Activated CD4-positive, alpha-beta T cell treated with anti-CD3 and anti-CD28 coated beads for 4 hours (primary cell): ENCODE measurements around the gene RSPO1.
A peak's percentile ranks its signal among the peaks of the same experiment; 100 is the strongest.
"Not testable (repeated sequence)": the region's sequence is repeated elsewhere in the genome, so short reads cannot be mapped to it uniquely, and the experiment has no call there.

Source experiments
- DNase-seq, 2 donors: peaks; one replicate each; pipeline ENCODE4 v3.0.0-alpha.2; 2020

RSPO1 gene

DNA sequence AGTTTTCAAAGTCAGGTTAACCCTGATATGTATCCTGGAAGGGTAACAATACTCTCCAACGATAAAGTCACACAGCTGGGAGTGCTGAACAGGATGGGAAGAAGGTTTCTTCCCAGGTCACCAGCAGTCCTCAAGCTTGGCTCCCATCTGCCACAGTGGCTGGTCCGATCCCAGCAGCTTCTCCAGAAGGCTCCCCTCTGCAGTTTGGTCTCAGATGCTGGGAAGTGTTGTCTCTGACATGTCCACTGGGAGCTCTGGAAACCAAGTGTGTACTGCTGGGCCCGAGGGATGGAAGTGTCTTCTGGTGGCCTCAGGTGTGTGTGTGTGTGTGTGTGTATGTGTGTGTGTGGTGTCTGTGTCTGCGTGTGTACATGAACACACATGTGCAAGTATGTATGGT is 22.5 kb downstream of the RSPO1 start:
- DNase-seq, result no peak

DNA sequence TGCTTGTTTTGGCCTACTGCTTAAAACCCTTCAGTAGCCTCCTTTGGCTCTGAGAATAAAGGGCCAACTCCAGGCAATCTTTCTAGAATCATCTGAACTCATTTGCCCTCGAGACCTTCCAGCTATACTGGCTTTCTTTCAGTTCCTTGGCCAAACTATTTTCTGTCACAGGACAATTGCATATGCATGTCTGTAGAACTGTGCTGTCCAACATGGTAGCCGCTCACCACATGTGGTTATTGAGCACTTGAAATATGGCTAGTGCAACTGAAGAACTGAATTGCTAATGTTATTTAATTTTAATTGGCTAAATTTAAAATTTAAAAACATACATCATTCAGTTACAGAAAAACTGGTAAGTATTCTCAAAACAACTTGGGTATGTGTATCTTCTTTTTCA is 24.7 kb downstream of the RSPO1 start:
- DNase-seq, result no peak

DNA sequence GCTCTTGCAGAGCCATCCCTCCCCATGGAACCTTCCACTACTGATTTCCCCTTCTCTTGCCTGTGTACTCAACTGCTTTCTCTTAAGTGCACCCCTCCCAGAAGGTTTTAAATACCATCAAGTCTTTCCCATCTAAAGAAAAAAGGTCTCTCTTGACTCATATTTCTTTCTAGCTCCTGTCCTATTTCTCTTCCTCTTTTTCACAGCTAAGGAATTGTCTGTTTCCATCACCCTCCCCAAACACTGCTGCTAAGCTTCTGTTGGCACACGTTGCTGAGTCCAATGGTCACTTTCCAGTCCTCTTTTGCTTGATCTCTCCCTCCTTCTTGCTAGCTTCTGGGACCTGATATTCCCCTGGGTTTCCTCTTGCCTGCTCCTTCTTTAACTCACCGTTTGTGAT is 25.7 kb downstream of the RSPO1 start:
- DNase-seq, result no peak

DNA sequence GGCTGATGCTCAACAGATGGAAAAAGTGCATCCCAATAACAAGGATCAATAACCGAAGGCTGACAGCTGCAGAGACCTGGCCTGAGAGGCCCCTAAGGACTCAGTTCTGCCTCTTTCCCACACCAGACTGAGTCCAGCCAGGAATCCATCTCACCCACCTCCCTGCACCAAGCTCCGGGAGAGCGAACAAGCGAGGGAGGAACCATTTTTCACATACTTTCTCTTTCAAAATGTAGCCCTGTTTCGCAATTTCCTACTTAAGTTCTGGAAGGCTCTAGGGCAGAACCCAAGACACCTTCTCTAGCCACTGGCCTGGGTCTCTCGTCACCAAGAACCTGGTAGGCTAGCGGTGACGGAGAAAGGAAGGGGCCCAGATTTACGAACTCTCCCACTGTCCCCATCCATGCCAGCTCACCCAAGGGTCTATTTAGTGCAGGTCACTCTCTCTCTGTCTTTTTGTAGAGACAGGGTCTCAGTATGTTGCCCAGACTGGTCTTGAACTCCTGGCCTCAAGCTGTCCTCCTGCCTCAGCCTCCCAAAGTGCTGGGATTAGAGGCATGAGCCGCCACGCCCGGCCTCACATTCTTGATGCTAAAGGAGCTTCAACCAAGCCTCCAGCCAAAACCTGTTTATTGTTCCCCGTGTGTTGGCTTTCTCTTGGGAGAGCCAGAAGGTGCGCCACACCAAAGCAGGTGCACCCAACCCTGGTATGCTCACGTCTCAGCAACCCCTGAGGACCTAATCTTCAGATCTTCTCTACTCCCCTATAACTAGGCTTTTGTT is 28.0 kb downstream of the RSPO1 start:
- no peak for DNase-seq

DNA sequence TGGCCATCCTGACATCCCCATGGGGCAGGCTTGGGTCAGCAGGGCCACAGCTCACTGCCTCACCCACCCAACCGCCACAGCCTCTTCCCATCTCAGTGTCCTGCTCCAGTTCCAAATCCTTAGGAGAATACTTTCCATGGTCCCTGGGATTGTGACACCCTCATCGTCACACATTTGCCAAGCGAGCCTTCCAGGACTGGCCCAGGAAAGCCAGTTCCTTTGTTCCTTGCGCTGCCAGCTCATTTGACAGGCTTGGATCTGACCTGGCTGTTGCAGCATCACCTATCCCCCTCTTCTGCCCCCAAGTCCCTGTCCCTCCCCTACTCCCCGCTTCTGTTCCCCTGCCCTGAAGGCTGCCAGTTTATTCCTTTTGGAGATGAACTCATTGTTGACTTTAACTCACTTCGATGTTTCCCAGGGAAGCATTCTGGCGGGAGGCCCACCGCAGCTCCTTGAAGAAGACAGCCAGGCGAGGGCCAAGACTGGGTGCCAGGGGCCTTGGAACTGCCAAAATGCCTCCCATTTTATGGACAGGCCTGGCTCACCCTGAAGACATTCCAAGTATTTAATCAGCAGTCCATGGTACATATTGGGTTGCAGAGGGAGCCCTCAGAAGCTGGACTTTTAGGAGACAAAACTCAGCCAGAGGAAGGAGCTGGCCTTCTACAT is 28.8 kb downstream of the RSPO1 start:
- no peak for DNase-seq

DNA sequence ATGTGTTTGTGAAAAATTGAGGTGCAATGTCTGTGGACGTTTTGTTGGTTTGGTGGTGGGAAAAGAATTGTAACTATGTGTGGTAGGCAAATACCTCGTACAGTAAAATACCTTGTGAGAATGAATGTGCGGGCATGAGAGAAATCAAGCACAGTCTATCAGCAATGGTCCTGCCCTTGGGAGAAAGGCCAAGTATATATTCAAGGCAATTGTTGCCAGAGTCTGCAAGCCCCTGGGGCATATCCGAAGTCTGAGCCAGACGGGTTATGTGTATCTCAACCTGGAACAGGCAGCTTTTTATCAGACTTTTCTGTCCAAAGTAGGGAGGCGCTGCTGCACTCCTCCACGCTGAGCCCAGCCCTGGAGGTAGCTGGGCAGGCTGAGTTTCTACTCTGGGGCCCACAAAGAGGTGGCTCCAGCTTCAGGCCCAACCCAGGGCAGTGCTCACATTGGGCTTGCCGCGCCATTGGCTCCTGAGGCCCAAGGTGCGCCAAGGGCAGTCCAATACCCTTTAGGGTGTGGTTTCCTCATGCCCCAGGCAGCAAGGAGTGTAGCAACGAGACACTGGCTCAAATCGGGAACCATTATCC is 29.5 kb downstream of the RSPO1 start:
- DNase-seq, result no peak

DNA sequence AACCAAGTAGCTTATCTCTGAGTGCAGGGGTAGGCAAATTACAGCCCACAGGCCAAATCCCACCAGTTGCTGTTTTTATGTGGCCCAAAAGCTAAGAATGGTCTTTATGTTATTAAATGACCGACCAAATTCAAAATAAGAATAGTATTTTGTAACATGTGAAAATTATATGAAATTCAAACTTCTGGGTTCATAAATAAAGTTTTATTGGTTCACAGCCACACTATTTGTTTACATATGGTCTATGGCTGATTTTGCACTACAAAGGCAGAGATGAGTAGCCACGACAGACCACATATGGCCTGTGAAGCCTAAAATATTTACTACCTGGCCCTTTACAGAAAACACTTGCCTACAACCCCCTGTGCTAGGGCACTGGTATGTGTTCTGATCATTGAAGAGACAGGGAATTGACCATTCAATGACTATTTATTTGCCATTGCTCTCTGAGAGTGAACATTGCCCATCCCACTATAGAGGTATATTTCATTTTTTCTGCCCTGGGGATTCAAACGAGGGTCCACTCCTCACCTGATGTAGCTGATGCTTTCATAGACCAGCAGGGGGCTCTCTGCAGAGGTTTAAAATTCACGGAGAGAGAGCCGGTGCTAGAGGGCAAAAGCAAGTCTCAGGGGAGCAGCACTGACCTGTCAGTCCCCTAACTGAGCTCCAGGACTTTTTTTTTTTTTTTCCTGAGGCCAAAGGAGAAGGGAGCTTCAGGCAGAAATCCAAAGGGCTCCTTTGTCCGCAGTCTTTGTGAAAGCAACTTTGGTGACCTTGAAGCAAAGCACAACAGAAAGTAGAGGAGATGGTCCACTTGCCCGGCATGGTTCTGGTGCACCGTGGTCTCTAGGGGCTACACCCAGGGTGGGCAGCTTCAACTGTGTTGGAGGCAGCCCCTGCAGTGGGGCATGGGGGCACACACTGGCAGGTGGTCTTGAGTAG is 31.7 kb downstream of the RSPO1 start:
- peak; percentile 27 to 38 for DNase-seq

DNA sequence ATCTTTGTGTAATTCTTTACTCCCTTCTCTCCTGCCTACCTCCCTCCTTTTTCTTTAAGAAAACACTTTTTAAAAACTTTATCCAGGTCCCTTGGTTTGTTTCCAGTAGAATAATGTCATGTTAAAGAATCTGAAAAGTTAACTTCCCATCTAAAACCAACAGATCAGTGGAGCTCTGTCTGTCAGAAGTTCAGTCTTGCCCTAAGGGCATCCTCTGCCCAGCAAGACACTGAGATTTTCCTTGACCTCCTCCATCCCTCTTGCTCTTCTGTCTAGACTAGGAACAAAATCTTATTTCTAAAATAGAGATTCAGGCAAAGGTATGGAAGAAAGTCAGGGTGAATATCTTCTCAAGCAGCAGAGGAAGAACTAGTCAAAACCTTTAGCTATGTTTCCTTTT is 33.3 kb downstream of the RSPO1 start:
- no peak for DNase-seq

DNA sequence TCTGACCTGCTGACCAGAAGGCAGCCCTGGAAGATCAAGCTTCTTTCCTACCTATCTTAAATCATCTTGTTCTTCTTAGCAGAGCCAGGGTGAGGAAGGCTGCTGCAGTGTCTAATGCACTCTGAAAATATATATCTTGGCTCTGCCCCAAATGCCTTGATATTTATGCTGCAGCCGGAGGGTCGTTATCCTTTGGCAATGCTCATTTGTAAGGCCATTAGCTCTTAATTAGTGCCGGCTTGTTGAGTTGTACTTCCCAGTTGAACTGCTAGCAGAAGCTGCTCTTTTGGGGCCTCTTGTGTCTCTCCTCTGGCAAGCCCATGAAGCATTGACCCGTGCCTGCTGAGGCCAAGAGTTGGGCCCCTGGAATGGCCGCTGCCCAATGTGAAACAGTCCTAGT is 34.8 kb downstream of the RSPO1 start:
- DNase-seq, result no peak

DNA sequence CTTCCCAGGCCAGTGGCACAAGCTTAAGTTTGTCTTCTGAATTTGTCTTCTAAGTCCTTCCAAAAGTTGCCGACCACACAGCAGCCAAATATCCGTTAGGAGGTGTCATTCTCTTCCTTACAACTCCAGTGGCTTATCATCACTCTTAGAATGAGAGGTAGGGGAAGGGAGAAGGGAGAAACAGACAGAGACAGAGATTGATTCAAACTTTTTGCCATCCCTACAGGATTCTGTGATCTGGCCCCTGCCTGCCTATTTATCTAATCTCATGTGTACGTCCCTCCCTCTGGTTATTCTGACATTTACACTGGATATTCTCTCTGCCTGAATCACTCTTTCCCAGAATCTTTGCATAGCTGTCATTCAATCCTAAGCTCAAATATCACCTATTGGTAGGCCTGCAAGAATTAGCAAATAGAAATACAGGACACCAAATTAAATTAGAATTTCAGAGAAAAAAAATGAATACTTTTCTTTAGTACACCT is 38.5 kb downstream of the RSPO1 start:
- DNase-seq, result no peak

DNA sequence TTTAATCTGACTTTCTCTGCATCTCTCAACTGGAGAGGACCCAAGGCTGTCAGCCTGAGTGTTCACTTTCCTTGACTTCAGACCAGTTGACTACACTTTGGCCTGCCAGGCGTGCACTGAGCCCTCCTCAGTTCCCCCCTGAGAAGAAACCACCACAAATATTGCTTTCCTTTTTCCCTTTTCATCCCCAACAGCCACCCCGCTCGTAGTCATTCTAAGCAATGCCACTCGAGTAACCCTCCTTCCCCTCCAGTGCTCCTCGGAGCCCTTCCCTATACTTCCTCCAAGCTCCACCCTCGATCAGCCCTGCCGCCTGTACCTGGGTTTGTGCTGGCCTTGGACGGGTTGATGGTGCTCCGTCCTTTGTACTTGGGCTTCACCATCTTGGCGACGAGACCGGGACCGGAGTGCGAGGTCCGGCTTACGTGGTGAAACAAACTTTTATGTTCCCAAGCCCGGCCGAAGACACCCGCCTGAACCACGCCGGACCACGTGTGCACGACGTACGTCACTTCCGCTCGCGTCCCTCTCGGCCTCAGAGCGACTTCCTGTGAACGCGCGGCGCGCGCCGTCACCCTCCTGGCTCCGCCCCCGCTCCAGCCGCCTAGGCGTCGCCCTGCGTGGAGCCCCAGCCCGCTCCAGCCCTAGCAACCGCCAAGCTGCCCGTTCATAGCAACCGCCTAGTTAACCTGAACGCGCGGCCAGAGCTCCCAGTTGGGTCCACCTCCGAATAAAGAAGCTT is 39.1 kb downstream of the RSPO1 start, which contains the start of gene GNL2:
TSS of gene GNL2 (minus strand) at position 498 of the 742 bp plus-strand sequence. CDS start at position 383, 115 bp downstream.
- DNase-seq, result peak; percentile 94 to 95

DNA sequence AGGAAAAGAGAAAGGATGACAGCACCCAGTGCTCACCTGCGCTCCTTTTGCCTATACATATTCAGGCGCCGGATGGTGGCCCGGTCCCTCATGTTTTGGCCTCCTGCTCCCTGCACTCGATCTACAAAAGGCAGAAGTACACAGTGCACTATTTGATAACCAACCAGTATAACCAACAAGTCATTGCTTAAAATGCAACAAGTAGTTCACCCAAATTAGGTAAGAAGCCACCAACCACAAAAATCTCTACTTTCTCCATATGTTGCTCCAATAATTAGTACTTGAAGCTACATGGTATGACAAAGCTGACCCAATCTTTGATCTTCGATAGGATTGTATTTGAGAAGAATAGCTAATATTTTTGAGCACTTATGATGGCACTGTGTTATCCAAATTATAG is 41.0 kb downstream of the RSPO1 start:
- no peak for DNase-seq

DNA sequence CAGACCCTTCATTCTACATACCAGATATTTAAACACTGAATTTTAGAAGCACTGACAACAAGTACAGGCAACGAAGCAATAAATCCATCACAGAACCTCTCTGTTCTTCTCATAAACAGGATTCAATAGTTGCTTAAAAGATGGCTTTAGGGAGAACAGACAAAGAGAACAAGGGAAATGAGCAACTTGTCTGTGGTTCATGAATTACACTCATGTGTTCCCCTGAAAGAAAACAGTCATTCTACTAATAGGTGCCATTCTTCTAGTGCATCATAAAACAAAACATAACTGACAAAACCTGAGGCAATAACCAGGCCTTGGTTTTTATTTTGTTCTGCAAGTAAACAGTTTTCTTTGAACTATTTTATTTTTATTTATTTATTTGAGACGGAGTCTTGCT is 45.8 kb downstream of the RSPO1 start:
- no peak for DNase-seq

DNA sequence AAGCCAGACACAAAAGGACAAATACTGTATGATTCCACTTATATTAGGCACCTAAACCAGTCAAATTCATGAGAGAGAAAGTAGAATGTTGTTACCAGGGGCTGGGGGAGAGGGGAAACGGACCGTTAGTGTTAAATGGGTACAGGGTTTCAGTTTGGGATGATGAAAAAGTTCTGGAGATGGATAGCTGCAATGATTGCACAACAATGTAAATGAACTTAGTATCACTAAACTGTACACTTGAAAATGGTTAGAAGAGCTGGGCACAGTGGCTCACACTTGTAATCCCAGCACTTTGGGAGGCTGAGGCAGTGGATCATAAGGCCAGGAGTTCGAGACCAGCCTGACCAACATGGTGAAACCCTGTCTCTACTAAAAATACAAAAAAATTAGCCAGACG is 50.1 kb downstream of the RSPO1 start:
- DNase-seq, result not testable (repeated sequence)

DNA sequence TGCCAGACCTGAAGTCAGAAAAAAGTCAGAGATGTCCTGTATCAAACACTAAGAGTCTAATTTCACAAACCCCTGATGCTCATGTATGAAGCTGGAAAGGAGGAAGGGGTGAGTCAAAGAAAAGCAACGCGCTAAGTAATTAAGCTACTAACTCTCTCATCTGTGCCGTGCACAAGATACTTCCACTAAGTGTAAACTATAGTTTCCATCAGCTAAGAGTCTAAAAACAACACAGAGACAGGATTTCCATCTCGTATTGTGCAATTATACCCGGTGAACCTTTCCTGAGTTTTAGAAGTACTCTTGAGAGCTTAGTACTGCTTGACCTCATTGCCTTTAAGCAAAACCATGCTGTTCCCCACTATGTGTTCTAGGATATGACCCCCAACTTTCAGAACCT is 59.0 kb downstream of the RSPO1 start:
- DNase-seq, result no peak

DNA sequence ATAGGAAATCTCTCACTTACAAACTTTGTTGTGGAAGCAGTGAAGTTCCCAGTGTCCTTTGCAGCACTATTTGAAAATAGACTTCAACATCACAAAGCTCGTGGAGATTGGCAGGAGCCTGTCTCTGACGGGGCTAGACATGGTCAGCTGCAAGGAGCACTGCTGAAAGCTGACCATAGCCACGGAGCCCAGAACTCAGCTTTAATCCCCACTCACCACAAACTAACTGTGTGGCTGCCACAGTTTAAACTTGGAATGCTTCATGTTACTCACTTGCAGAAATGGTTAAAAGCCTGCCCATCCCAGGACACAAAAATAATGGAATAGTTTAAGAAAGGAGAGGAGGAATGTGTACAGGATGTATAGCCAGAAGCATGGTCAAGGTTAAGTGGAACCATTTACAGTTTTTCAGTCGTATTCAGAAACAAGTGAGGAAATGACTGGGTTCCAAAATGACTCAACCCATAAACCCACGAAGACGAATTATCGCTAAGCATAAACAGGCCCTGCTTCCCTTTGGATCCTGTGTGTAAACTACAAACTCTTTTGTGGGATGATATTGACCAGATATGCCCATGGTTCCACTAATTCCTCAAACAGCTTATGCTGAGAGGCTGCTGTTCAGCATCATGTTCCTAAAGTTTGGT is 59.7 kb downstream of the RSPO1 start:
- DNase-seq, result no peak

DNA sequence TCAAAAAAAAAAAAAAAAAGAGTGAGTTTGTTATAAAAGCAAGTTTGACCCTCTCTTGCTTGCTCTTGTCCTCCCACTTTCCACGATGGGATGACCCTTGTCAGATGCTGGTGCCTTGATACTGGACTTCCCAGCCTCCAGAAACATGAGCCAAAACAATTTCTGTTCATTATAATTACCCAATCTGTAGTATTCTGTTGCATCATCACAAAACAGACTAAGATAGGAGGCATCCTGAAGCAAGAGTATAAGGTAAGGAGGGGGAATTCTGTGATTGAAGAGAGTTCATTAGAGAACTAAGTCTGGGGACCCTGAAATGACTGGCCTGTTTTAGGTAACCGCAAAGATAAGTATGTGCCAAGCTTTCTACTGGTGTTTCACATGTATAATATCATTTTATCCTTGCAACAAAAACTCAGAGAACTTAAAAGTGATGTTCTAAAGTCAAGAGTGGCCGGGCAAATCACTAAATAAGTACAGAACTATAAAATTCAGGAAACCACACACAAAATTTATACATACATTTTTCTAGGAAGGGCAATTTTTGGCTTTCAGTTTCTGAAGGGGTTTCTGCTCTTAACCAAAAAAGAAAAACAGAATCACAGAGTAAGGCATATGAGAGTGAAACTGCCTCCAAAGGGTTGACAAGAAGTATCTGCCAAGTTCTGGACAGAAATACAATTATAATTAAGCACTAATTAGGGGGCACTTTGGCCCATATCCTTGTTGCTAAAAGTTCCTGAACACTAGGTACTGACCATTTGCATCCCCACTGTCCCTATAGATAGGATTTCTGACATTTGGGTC is 64.0 kb downstream of the RSPO1 start:
- no peak for DNase-seq

DNA sequence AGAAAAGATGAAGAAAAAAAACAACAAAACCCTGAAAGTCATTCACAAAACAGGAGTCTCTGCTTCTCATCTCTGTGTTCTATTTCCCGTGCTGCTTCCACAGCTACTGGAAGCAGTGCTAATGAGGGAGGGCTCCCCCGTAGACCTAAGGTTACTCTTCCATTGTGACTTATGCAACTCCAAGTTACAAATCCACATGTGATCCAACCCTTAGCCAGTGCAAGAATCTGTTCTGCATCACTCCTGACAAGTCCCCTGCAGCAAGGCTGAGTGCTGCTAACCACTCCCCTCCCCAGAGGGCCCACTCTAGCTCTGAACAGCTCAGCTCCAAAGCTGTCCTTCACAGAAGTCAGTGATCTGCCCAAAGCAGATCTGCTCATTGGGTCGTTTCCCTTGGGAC is 67.7 kb downstream of the RSPO1 start:
- no peak for DNase-seq

DNA sequence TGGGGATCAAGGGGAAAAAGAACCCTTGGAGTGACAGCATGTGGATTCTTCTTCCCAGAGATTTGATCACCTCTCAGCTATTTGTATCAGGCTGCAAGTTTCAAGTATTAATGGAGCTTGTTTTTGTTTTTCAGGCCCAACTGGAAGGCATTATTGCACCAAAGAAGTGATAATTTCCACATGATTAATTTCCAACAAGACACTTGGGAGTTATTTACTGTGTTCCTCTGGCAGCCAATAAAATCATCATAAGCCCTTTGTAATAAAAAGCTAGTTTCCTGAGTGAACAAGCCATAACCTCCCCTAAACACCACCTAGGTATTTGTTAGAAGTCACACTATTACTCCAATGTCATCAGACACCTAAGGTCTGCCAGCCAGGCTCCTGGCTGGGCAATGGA is 69.8 kb downstream of the RSPO1 start:
- DNase-seq, result no peak

DNA sequence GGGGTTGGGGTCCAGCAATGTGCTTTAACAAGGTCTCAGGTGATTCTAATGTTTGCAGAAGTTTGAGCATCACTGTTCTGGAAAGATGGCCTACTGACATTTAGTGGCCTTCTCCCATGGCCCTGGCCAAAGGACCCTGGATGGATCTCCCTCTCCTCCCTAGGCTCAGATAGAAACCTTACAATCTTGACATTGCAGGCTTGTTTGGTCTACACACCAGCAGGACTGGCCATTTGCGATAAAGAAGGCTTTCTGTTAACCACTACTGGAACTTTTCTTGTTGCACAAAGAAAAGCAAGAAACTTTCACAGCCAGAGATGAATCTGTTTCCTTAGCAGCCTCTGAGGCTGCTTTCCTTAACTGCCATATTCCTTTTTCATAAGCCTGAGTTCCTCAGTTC is 71.7 kb downstream of the RSPO1 start:
- no peak for DNase-seq
